Ovary (tissue), 3 donors: ENCODE measurements around the gene NAV2.

ENCODE experiments used
- CTCF ChIP-seq, 3 donors: fragments of 450-650 bp in 2 of 3; fragments of 200-600 bp in 1 of 3; IDR thresholded peaks; one replicate each; pipeline versions ENCODE4 v1.5.1 to v1.8.0; 2016 to 2022; ENCODE audit warnings: antibody characterized with exemption in 3 of 3, mild to moderate bottlenecking in 1 of 3
- POLR2A ChIP-seq: fragments of 450-650 bp; IDR thresholded peaks from one replicate; pipeline ENCODE4 v1.6.1; 2017; ENCODE audit warnings: antibody characterized with exemption, mild to moderate bottlenecking, moderate library complexity
- donor health status: DM: no; HTN: no; CAD: no.

- no peak for TF ChIP-seq CTCF (IDR thresholded peaks at IDR 0.05)
- no peak for TF ChIP-seq POLR2A
These were observed 293.1 kb downstream of the NAV2 start for GRCh38 chr11:20005747-20006146.
